ELR (cell line): ENCODE measurements around the gene EFCC1.

ENCODE experiments used
- DNase-seq: peaks from one replicate; pipeline ENCODE4 v3.0.0-alpha.2; 2015; ENCODE audit warnings: low read depth

EFCC1 gene

DNA sequence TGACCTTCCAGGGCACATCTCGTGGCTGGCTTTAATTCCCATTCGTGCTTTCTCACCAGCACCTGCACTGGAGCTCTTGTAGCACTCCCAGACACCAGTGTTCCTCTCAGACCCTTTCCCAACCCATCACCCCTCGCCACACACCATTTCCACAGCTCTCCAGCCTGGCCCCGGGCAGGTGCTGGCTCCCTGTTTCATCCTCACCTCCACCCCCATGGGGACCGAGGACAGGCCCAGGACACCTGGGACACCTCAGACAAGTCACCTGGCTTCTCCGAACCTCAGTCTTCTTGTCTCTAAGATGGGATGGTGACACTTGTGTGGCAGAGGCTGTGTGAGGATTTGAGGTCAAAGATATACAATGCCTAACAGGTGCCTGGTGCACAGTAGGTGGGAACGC lies 32.0 kb downstream of the EFCC1 start:
- no peak for DNase-seq

- DNase-seq: no peak
These were observed 32.7 kb downstream of the EFCC1 start for GRCh38 chr3:129033633-129034321.

GRCh38 chr3:129034642-129035041 lies 33.5 kb downstream of the EFCC1 start:
- DNase-seq: peak; percentile 23

GRCh38 chr3:129035360-129036221 lies 34.5 kb downstream of the EFCC1 start:
- DNase-seq: no peak

GRCh38 chr3:129036222-129037092 lies 35.4 kb downstream of the EFCC1 start:
- no peak for DNase-seq

DNA sequence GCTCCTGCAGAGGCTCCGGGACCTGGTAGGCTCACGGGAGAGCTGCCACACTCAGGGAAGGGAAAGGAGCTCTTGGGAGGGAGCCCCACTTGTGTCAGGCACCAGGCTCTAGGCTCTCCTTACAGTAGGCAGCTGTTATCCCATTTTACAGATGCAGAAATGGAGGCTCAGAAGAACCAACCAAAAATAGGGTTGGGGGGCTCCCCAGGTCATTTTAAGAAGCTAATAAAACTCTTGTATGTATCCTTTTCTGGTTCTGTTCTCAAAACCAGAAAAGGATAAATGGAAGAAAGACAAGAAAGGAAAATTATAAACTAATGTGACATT lies 36.0 kb downstream of the EFCC1 start:
- DNase-seq: no peak

DNA sequence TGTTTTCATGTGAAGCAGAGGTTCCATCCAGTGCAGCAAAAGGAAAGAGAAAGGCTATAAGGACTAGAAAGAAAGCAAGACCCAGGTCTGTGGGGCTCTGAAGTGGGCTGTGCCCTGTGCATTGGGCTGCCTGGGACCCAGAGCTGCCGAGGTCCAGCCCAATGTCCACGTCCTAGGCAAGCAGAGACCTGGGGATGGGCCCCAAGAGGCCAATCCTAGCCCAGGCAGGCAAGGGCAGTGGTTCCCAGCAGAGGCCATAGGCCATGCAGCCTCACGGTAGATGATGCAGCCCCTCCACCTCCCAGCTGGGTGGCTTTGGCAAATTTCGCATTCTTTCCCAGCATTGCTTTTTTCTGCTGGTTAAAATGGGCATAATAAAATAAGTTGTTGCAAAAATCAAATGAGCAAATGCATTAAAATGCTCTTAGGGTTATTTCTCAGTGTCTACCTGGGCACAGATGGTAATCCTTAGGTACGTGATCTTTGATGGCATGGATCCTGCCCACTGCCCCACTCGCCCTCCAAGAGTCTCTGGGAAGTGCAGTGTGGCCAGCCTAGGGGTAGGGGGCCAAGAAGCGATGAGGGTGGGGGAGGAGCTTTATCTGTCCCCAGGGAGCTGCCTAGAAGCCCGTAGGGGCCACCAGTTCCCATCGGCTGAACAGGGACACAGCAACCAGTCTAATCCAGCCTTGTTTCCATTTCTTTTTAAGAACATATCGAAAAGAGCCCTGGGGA lies 37.2 kb downstream of the EFCC1 start:
- DNase-seq: no peak

- no peak for DNase-seq
These were observed 38.4 kb downstream of the EFCC1 start for GRCh38 chr3:129039271-129040038.

- DNase-seq: no peak
These were observed 38.9 kb downstream of the EFCC1 start for GRCh38 chr3:129040039-129040336.

DNA sequence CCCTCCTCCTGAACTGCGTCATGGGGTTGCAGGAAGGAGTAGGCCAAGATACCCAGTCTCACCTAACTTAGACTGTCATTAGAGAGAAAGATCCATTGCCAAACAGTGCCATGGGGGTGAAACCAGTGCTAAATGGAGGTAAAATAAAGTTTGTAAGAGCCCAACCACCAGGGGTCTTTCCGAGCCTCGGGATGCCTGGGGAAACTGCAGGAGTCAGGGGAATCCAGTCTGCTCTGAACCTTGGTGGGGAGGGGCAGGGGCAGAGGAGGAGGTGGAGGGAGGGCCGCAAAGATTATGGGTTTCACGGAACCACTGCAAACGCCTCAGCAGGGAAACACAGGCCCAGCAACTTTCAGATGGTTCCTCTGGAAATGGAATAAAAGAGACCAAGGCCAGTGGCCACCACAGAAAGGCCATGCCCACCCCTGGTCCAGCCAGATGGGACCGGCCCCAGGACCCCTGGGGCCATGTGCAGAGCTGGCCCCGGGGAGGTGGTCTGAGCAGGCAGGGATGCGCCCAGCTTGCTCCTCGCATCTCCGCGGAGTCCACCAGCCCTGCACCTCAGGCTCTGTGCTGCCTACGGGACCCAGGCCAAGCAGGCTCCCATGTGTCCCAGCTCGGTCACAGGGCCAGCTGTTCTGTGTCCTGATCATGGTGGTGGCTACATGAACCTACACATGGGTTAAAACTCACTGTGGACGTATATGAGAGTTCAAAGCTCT lies 39.6 kb downstream of the EFCC1 start:
- no peak for DNase-seq

DNA sequence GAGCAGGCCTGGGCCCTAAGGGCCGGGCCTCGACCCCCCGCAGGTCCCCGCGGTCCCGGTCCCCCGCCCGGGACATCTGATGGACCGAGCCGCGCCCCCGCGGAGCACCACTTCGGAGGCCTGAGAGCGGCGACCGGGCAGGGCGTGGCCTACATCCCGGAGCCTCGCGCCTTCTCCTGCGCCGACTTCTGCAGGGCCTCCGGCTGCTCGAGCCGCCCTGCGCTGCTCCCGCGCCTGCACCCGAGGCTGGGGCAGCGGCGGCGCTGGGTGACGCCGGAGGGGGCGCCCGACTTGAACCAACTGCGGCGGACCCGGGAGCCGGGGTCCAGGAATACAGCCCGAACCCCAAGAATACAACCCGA lies 44.6 kb downstream of the EFCC1 start:
- no peak for DNase-seq

DNA sequence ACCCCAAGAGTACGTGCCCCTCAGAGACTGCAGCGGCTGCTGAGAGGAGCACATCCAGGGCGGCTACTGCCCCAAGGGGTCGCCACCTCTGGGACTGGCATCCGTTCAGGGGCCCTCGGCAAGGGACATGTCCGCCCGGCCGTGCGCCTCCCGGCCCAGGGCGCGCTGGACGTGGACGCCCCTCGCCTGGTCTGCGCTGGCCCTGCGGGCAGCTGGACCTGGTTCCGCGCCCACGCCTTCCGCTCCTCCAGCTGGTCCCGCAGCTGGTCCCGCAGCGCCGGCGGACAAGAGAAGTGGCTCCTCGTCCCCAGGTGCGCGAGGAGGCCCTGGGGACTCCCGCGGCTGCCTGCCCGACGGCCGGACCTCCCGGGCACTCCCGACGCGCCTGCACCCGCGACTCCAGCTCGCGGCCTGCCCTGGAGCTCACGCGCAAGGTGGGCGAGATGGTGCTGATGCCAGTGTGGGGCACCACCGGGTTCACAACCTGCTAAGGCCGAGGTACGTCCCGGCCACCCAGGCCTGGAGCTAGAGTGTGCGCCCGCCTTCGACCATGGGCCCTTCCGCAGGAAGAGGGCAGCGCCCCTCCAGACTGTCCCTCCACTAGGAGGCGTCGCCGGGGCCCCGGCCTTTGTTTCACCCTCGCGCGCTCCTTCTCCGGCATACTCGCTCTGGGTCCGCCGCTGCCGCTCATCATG lies 45.1 kb downstream of the EFCC1 start:
- no peak for DNase-seq

DNA sequence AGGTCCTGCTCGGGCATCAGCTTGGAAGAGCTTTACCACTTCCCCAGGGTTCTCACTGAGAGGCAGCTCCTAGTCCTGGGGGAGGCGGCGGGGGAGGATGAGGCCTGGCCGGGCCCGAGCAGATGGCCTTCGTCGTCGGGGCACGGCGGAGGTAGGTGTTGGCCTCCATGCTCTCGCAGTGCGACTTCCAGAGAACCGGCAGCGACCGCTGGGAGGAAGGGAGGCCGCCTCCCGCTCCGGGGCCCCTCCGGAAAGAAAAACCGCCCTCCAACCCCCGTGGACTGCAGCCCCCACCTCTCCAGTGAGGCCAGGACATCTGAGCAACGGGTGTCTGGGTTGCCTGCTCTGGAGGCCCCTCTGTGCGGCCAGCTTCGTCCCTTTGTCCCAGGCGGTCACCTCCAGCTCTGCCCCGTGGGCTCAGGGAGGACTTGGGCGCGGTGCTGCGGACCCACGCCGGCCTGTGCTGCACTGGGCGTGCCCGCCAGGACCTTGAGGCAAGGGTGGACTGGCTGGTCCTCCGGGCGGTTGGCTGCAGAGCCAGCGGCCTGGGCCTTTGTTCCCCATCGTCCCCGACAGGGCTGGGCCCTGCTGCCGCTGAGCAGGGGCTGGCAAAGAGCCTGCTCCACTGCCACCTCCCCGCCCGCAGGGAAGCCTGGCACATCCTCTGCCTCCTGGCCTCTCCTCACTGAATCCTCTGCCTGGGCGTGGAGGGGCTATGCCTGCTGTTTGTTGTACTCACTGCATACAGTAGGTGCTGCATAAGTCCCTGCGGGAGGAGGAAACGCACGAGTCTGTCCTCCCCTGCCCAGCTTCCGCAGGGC lies 45.8 kb downstream of the EFCC1 start:
- DNase-seq: no peak

- DNase-seq: no peak
These were observed 46.4 kb downstream of the EFCC1 start for GRCh38 chr3:129047553-129047839.

DNA sequence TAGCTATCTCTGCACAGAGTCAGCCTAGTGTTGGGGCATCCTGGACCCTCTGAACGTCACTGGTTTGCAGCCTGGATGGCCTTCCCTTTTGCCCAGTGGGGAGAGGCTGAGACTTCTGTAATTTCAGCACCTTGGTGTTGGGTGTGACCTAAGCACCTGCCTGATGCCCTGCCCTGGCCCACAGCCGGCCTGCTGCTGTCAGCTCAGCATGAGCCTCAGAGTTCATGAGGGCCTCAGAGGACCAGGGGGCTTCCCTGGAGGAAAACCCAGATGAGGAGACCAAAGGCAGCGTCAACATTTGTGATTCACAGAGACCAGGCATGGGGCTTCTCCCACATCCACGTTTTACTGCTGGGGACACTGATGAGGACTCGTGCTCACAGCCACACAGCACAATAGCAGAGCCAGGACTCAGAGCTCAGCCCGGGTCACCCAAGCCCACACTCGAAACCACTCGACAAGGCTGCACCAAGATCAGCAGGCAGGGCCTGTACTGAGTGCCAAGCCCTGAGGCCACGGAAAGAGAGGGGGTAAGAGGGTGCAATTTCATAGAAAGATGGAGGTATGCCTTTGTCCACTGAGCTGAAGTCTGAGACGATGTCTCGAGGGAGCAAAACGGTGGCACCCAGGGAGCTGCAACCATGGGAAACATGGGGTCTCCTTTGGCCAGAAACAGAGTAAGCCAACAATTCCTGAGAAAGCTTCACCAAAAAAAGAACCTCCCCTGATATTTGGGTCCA lies 49.6 kb downstream of the EFCC1 start:
- DNase-seq: no peak

GRCh38 chr3:129051871-129052340 lies 50.8 kb downstream of the EFCC1 start:
- DNase-seq: peak; percentile 16

DNA sequence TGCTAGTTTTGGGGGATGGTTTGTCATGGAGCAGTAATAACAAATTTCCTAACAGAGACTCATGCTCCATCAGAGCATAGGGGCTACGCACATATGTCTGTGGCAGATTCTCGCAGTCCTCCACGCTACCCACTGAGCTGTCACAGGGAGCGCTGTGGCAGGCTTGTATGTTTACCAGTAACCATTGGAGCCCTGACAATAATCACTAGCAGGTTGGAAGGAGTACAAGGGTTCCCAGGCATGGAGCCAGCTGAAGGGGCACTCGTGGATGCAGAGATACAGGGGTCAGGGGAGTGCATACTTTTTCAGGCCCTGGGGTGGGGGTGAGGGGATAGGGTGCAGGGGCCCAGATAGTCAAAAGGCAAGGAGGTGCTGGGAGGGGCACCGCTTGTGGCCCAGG lies 51.6 kb downstream of the EFCC1 start:
- DNase-seq: no peak

GRCh38 chr3:129054605-129055104 lies 53.6 kb downstream of the EFCC1 start:
- DNase-seq: no peak
